ENCODE data around the gene RFXAP. TPM values are rescaled to one million over a fixed set of nuclear protein-coding genes. Genes with fewer than 3 reads are reported as not detected.

RFXAP gene
- total and polyA plus RNA-seq, 5 donors: 2.2 to 4.6 (median 3.8) TPM

- no peaks in the 10 kb centered on the region for H3K4me1 ChIP-seq (ENCODE audit: control insufficient read depth, insufficient read depth, low read length)
- WGBS: 93% methylated on average over 4 of the region's 4 CpGs
- intact Hi-C loops (cut with DNase I): no loop called here
- no peak for ATAC-seq
- no peaks in the 10 kb centered on the region for H3K27me3 ChIP-seq (ENCODE audit: control insufficient read depth, insufficient read depth)
- H3K4me3 ChIP-seq (ENCODE audit: low read length): no peak overlapping the region
- no peak overlapping the region for H3K27ac ChIP-seq (ENCODE audit: low read length)
- H3K9me3 ChIP-seq (ENCODE audit: control insufficient read depth, low read length): no peaks in the 10 kb centered on the region
- no peak for DNase-seq
Measured at GRCh38 chr13:36788276-36788675, 30.7 kb upstream of the RFXAP start.

GRCh38 chr13:36789061-36789460, 30.0 kb upstream of the RFXAP start:
- Histone ChIP-seq H3K9me3 (ENCODE audit: control insufficient read depth, low read length) (no peaks in the 10 kb centered on the region), H3K27ac (ENCODE audit: low read length) (no peak overlapping the region), H3K4me1 (ENCODE audit: control insufficient read depth, insufficient read depth, low read length) (no peaks in the 10 kb centered on the region), H3K4me3 (ENCODE audit: low read length) (no peak overlapping the region), H3K27me3 (ENCODE audit: control insufficient read depth, insufficient read depth) (no peaks in the 10 kb centered on the region)
- WGBS: 88% methylated on average over 3 of the region's 3 CpGs
- intact Hi-C loops (cut with DNase I): no loop called here
- ATAC-seq (no peak), DNase-seq (no peak)

GRCh38 chr13:36789730-36790129, 29.3 kb upstream of the RFXAP start:
- no peak for DNase-seq
- intact Hi-C loops (cut with DNase I): no loop called here
- Histone ChIP-seq H3K4me1 (ENCODE audit: control insufficient read depth, insufficient read depth, low read length) (no peaks in the 10 kb centered on the region), H3K9me3 (ENCODE audit: control insufficient read depth, low read length) (no peaks in the 10 kb centered on the region), H3K27me3 (ENCODE audit: control insufficient read depth, insufficient read depth) (no peaks in the 10 kb centered on the region), H3K27ac (ENCODE audit: low read length) (no peak overlapping the region), H3K4me3 (ENCODE audit: low read length) (no peak overlapping the region)
- ATAC-seq: no peak
- 89% methylated on average over 4 of the region's 4 CpGs for WGBS

GRCh38 chr13:36794706-36795105, 24.3 kb upstream of the RFXAP start:
- ATAC-seq (no peak), DNase-seq (no peak)
- no peak overlapping the region for H3K27ac ChIP-seq (ENCODE audit: low read length)
- H3K4me1 ChIP-seq (ENCODE audit: control insufficient read depth, insufficient read depth, low read length): no peaks in the 10 kb centered on the region
- intact Hi-C loops (cut with DNase I): no loop called here
- no peaks in the 10 kb centered on the region for H3K9me3 ChIP-seq (ENCODE audit: control insufficient read depth, low read length)
- 56% methylated on average over 3 of the region's 3 CpGs for WGBS
- no peak overlapping the region for H3K4me3 ChIP-seq (ENCODE audit: low read length)
- H3K27me3 ChIP-seq (ENCODE audit: control insufficient read depth, insufficient read depth): no peaks in the 10 kb centered on the region

GRCh38 chr13:36795463-36795862, 23.6 kb upstream of the RFXAP start:
- Histone ChIP-seq H3K27me3 (ENCODE audit: control insufficient read depth, insufficient read depth) (no peaks in the 10 kb centered on the region), H3K4me1 (ENCODE audit: control insufficient read depth, insufficient read depth, low read length) (no peaks in the 10 kb centered on the region), H3K27ac (ENCODE audit: low read length) (no peak overlapping the region), H3K9me3 (ENCODE audit: control insufficient read depth, low read length) (no peaks in the 10 kb centered on the region), H3K4me3 (ENCODE audit: low read length) (no peak overlapping the region)
- intact Hi-C loops (cut with DNase I): no loop called here
- WGBS: 70% methylated on average over 6 of the region's 6 CpGs
- ATAC-seq (no peak), DNase-seq (no peak)

- no peaks in the 10 kb centered on the region for H3K27me3 ChIP-seq (ENCODE audit: control insufficient read depth, insufficient read depth)
- DNase-seq: no peak
- no peaks in the 10 kb centered on the region for H3K9me3 ChIP-seq (ENCODE audit: control insufficient read depth, low read length)
- intact Hi-C loops (cut with DNase I): no loop called here
- H3K4me1 ChIP-seq (ENCODE audit: control insufficient read depth, insufficient read depth, low read length): no peaks in the 10 kb centered on the region
- H3K27ac ChIP-seq (ENCODE audit: low read length): no peak overlapping the region
- WGBS: 80% methylated on average over 3 of the region's 3 CpGs
- no peak overlapping the region for H3K4me3 ChIP-seq (ENCODE audit: low read length)
- ATAC-seq: no peak
Measured at GRCh38 chr13:36796052-36796451, 23.0 kb upstream of the RFXAP start.

GRCh38 chr13:36801035-36801434, 18.0 kb upstream of the RFXAP start:
- H3K27ac ChIP-seq (ENCODE audit: low read length): no peak overlapping the region
- H3K4me3 ChIP-seq (ENCODE audit: low read length): no peak overlapping the region
- intact Hi-C loops (cut with DNase I): no loop called here
- ATAC-seq (no peak), DNase-seq (no peak)
- WGBS: 56% methylated on average over 3 of the region's 3 CpGs
- no peaks in the 10 kb centered on the region for H3K27me3 ChIP-seq (ENCODE audit: control insufficient read depth, insufficient read depth)
- H3K9me3 ChIP-seq (ENCODE audit: control insufficient read depth, low read length): no peaks in the 10 kb centered on the region
- no peaks in the 10 kb centered on the region for H3K4me1 ChIP-seq (ENCODE audit: control insufficient read depth, insufficient read depth, low read length)

GRCh38 chr13:36804588-36804987, 14.4 kb upstream of the RFXAP start:
- 88% methylated on average over 6 of the region's 6 CpGs for WGBS
- H3K27me3 ChIP-seq (ENCODE audit: control insufficient read depth, insufficient read depth): no peaks in the 10 kb centered on the region
- no peak overlapping the region for H3K27ac ChIP-seq (ENCODE audit: low read length)
- ATAC-seq (no peak), DNase-seq (no peak)
- no peaks in the 10 kb centered on the region for H3K4me1 ChIP-seq (ENCODE audit: control insufficient read depth, insufficient read depth, low read length)
- H3K9me3 ChIP-seq (ENCODE audit: control insufficient read depth, low read length): no peaks in the 10 kb centered on the region
- intact Hi-C loops (cut with DNase I): no loop called here
- no peak overlapping the region for H3K4me3 ChIP-seq (ENCODE audit: low read length)

- intact Hi-C loops (cut with DNase I): no loop called here
Measured at GRCh38 chr13:36806102-36806501, 12.9 kb upstream of the RFXAP start.

GRCh38 chr13:36807616-36808015, 11.4 kb upstream of the RFXAP start:
- H3K4me1 ChIP-seq (ENCODE audit: control insufficient read depth, insufficient read depth, low read length): no peaks in the 10 kb centered on the region
- DNase-seq (no peak), ATAC-seq (no peak)
- H3K27me3 ChIP-seq (ENCODE audit: control insufficient read depth, insufficient read depth): no peaks in the 10 kb centered on the region
- no peak overlapping the region for H3K27ac ChIP-seq (ENCODE audit: low read length)
- intact Hi-C loops (cut with DNase I): no loop called here
- 86% methylated on average over 2 of the region's 2 CpGs for WGBS
- H3K4me3 ChIP-seq (ENCODE audit: low read length): no peak overlapping the region
- no peaks in the 10 kb centered on the region for H3K9me3 ChIP-seq (ENCODE audit: control insufficient read depth, low read length)

More at GRCh38 chr13:36806102-36806501, 12.9 kb upstream of the RFXAP start:
- no peak overlapping the region for H3K27ac ChIP-seq (ENCODE audit: low read length)
- WGBS: 95% methylated on average over 2 of the region's 2 CpGs
- ATAC-seq (no peak), DNase-seq (no peak)
- no peaks in the 10 kb centered on the region for H3K27me3 ChIP-seq (ENCODE audit: control insufficient read depth, insufficient read depth)
- H3K9me3 ChIP-seq (ENCODE audit: control insufficient read depth, low read length): no peaks in the 10 kb centered on the region
- H3K4me1 ChIP-seq (ENCODE audit: control insufficient read depth, insufficient read depth, low read length): no peaks in the 10 kb centered on the region
- H3K4me3 ChIP-seq (ENCODE audit: low read length): no peak overlapping the region

- peaks cover 4% of the 10 kb centered on the region for H3K4me1 ChIP-seq (ENCODE audit: control insufficient read depth, insufficient read depth, low read length)
- no peaks in the 10 kb centered on the region for H3K27me3 ChIP-seq (ENCODE audit: control insufficient read depth, insufficient read depth)
- WGBS: 95% methylated on average over 1 of the region's 1 CpG
- ATAC-seq (no peak), DNase-seq (no peak)
- no peaks in the 10 kb centered on the region for H3K9me3 ChIP-seq (ENCODE audit: control insufficient read depth, low read length)
- no peak overlapping the region for H3K4me3 ChIP-seq (ENCODE audit: low read length)
- intact Hi-C loops (cut with DNase I): no loop called here
- H3K27ac ChIP-seq (ENCODE audit: low read length): no peak overlapping the region
Measured at GRCh38 chr13:36813225-36813624, 5.8 kb upstream of the RFXAP start.

- WGBS: 24% methylated on average over 9 of the region's 9 CpGs
- intact Hi-C loops (cut with DNase I): no loop called here
- Histone ChIP-seq H3K27me3 (ENCODE audit: control insufficient read depth, insufficient read depth) (no peaks in the 10 kb centered on the region), H3K27ac (ENCODE audit: low read length) (no peak overlapping the region), H3K4me1 (ENCODE audit: control insufficient read depth, insufficient read depth, low read length) (peaks cover 4% of the 10 kb centered on the region), H3K4me3 (ENCODE audit: low read length) (no peak overlapping the region), H3K9me3 (ENCODE audit: control insufficient read depth, low read length) (no peaks in the 10 kb centered on the region)
- ATAC-seq: no peak
- DNase-seq: no peak
Measured at GRCh38 chr13:36814465-36814864, 4.6 kb upstream of the RFXAP start.
